GM19463 (cell line): ENCODE data around the gene C1orf198.

Source experiments
- ATAC-seq: cut with Tn5 transposase; IDR thresholded peaks from one replicate; pipeline ENCODE4 v1.9.1; 2021; ENCODE audit warnings: mild to moderate bottlenecking, moderate library complexity; ENCODE audit not compliant: unreplicated experiment

The C1orf198 gene

GRCh38 chr1:230814949-230815692, 53.2 kb downstream of the C1orf198 start:
- no peak for ATAC-seq

DNA sequence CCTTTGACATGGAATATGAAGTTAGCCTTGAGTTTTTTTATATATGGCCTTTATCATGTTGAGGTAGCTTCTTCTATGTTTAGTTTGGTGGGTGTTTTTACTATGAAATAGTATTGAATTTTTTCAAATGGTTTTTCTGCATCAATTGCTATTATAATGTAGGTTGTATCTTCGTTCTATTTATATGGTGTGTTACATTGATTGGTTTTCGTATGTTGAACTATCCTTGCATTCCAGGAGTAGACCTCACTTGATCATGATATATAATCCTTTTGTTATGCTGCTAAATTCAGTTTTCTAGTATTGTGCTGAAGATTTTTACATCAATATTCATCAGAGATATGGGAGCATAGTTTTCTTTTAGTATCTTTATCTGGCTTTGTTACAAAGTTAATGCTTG, 55.8 kb downstream of the C1orf198 start:
- ATAC-seq = no peak

- ATAC-seq = no peak
Observed at GRCh38 chr1:230809256-230809990, 58.9 kb downstream of the C1orf198 start.

- ATAC-seq = no peak
Observed at GRCh38 chr1:230808281-230808872, 59.9 kb downstream of the C1orf198 start.

GRCh38 chr1:230807561-230808280, 60.6 kb downstream of the C1orf198 start:
- ATAC-seq = no peak

GRCh38 chr1:230807029-230807428, 61.3 kb downstream of the C1orf198 start:
- ATAC-seq = no peak

DNA sequence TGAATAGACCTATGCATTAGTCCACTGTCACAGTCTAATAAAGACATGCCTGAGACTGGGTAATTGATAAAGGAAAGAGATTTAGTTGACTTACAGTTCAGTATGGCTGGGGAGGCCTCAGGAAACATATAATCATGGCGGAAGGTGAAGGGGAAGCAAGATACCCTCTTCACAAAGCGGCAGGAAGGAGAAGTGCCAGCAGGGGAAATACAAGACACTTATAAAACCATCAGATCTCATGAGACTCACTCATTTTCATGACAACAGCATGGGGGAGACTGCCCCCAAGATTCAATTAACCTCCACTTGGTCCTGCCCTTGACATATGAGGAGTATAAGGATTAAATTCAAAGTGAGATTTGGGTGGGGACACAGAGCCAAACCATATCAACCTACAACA, 61.8 kb downstream of the C1orf198 start:
- ATAC-seq = no peak

- ATAC-seq = no peak
Observed at GRCh38 chr1:230804396-230804795, 63.9 kb downstream of the C1orf198 start.

DNA sequence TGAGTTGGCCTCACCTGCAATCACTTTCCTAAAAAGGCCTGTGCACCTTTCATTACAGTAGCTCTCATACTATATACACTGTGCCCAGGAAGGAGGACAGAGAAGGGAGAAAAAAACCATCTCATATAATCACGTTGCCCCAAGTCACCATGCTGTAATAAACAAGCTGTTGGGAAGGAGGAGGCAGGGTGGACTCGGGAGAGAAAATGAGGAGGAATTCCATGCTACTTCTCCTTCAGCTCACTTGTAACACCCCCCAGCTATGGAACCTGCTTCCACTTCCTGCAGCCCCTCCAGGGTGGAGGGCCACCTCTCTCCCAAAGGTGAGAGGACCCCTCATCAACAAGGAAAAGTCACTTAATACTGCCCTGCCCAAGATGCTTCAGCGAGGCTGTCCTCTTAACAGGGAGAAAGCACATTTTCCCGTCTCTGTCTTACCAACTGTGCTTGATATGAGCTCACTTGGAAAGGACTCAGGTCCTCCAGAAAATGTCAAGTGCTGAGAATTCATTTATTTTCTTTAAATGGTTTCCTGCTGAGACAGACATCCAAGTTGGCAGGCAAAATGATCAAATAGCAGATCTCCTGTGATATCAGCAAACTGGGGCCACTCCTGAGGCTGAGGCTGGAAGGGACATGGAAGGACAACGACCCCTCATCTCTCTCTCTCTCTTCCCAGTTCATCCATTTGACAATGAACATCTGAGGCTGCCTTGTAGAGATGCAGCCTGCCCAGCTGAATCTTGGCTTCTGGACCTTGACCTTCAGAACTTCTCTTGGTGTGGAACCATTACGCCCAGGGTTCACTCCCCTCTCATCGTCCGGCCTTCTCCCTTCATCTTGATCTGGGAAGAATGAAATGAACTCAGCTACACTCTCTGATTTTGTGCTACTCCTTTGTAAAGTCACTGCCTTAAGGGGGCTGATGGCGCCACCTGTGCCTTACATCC, 67.2 kb downstream of the C1orf198 start:
- no peak for ATAC-seq

DNA sequence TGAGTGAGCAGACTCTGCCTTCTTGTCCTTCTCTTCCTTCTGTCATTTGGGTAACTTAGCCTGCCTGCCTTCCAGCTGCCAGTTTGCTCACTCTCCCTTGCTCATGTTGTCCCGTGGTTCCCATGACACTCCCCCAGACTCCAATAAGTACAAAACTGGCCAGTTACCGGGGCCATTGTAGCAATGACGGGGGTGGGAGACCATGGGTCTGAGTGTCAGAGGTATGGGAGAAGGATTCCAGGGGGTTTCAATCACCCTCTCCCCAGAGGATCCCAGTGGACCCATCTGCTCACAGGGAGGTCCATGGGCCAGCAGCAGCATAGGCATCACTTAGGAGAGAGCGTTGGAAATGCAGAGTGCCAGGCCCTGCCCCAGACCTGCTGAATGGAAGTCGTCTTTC, 69.8 kb downstream of the C1orf198 start:
- ATAC-seq = no peak

GRCh38 chr1:230797942-230798365, 70.4 kb downstream of the C1orf198 start:
- no peak for ATAC-seq

DNA sequence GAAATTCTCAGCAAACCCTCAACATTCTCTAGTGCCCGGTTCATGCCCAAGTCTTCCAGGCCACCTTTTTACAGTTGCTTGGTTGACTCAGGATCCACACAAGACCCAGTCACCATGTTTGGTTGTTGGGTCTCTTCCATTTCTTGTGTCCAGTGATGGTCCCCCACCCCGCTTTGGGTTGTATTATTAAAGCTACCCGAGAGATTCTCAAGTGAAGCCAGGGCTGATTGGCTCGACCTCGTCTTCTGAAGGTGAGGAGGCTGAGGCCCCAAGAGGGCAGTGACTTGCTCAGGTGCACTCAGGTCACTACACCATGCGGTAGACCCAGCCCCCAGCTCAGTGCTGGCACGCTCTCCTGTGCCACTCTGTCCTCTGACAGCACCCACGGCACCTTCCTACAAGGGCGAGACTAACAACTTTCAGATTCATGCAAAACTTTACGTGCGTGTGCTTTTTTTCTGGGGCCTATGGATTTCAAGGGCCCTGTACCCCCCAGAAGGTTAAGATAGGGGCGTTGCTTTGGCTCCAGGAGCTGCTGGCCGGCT, 70.9 kb downstream of the C1orf198 start:
- ATAC-seq = no peak

GRCh38 chr1:230796626-230797025, 71.7 kb downstream of the C1orf198 start:
- ATAC-seq = no peak

GRCh38 chr1:230794871-230795605, 73.3 kb downstream of the C1orf198 start:
- no peak for ATAC-seq

GRCh38 chr1:230794431-230794830, 73.9 kb downstream of the C1orf198 start:
- ATAC-seq = no peak

DNA sequence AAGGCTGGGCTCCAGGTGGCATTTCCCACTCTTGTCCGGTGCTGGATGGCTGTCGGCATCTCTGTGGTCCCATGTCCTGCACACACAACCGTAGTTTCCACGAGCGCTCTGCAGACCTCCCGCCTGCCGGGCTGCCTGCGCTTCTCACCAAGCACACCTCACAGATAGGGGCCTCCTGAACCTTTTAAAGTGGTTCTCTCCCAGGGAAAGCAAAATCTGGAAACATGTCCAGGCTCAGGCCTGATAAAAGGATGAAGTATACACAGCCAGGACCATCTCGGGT, 74.9 kb downstream of the C1orf198 start:
- ATAC-seq = no peak

DNA sequence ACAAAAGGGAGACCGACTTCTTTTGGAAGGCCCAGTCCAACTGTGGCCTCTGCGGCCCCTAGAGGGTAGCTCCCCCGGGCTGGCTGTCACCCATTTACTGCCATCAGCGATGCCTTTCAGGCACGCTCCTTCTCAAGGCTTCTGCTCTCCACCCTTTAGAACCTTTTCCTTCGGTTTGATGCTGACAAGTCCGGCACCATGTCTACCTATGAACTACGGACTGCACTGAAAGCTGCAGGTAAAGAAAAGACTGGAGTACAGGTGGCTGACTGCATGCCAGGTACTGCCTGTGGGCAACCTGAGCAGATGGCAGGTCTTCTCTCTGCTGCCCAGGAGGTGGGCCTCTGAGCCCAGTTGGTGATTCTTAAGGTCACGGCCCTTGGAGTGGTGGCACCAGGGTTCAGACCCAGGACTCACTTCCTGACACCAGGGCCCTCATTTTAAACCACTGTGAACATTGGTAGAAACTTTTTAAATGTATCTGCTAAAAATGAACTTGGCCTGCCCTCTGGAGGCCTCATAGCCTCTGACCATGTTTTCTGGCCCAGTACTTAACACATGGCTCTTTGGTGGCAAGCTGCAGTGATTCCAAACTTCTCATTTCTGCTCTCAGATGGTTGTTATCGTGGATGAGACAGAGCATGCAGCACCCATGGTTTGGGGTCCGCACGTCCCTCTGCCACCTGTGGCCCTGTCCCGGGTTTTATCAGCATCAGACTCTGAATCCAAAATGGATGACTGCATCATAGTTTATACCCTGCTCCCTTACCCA, 75.4 kb downstream of the C1orf198 start:
- no peak for ATAC-seq

GRCh38 chr1:230791986-230792564, 76.2 kb downstream of the C1orf198 start:
- no peak for ATAC-seq
